Loucy (cell line): ENCODE measurements around the gene DBNDD1.

Experiments
- H2AFZ ChIP-seq: fragments of 200-600 bp; sonication (generic); 2 replicates; pipeline ENCODE4 v1.6.0; 2016; ENCODE audit warnings: antibody characterized with exemption, mild to moderate bottlenecking, low read length, moderate library complexity
- H3F3A ChIP-seq: fragments of 200-600 bp; 2 replicates; pipeline ENCODE4 v1.6.0; 2016; ENCODE audit warnings: antibody characterized with exemption, low read depth, mild to moderate bottlenecking
- H3K27me3 ChIP-seq: fragments of 200-600 bp; sonication (generic); 2 replicates; pipeline ENCODE4 v1.6.1; 2014; ENCODE audit warnings: low read length, mild to moderate bottlenecking; ENCODE audit not compliant: insufficient read depth, poor library complexity, severe bottlenecking
- H3K36me3 ChIP-seq: fragments of 200-600 bp; sonication (generic); 2 replicates; pipeline ENCODE4 v1.6.1; 2016; ENCODE audit warnings: low read length; ENCODE audit not compliant: insufficient read depth
- H3K4me1 ChIP-seq: fragments of 200-600 bp; sonication (generic); 2 replicates; pipeline ENCODE4 v1.5.1; 2014; ENCODE audit warnings: low read length, mild to moderate bottlenecking; ENCODE audit not compliant: insufficient read depth, poor library complexity, severe bottlenecking
- H3K4me2 ChIP-seq: fragments of 200-600 bp; sonication (generic); 2 replicates; pipeline ENCODE4 v1.6.0; 2014; ENCODE audit warnings: antibody characterized with exemption, low read length, low read depth, mild to moderate bottlenecking; ENCODE audit not compliant: poor library complexity, severe bottlenecking
- H3K4me3 ChIP-seq: fragments of 200-600 bp; sonication (generic); 2 replicates; pipeline ENCODE4 v1.5.1; 2014; ENCODE audit warnings: low read length, mild to moderate bottlenecking, mixed read lengths; ENCODE audit not compliant: poor library complexity, severe bottlenecking
- H3K79me2 ChIP-seq: fragments of 200-600 bp; sonication (generic); 2 replicates; pipeline ENCODE4 v1.6.1; 2014; ENCODE audit warnings: low read length; ENCODE audit not compliant: insufficient read depth
- H3K9ac ChIP-seq: fragments of 200-600 bp; sonication (generic); 2 replicates; pipeline ENCODE4 v1.6.0; 2014; ENCODE audit warnings: mild to moderate bottlenecking, low read depth, low read length, moderate library complexity; ENCODE audit not compliant: poor library complexity, severe bottlenecking
- H3K9me2 ChIP-seq: fragments of 200-600 bp; sonication (generic); replicated peaks from 2 replicates; pipeline ENCODE4 v1.6.1; 2016; ENCODE audit warnings: low read depth, low read length, mixed read lengths
- H3K9me3 ChIP-seq: fragments of 200-600 bp; sonication (generic); 2 replicates; pipeline ENCODE4 v1.6.1; 2014; ENCODE audit warnings: mild to moderate bottlenecking, antibody characterized with exemption, low read length, low read depth; ENCODE audit not compliant: insufficient read depth
- H4K20me1 ChIP-seq: fragments of 200-600 bp; sonication (generic); 2 replicates; pipeline ENCODE4 v1.6.0; 2014; ENCODE audit warnings: antibody characterized with exemption, low read length, mild to moderate bottlenecking; ENCODE audit not compliant: insufficient read depth, poor library complexity, severe bottlenecking
- CTCF ChIP-seq: fragments of 200-600 bp; sonication (generic); conservative IDR thresholded peaks from 2 replicates; pipeline ENCODE4 v1.5.1; 2014; ENCODE audit warnings: mild to moderate bottlenecking, antibody characterized with exemption, low read length
- EZH2phosphoT487 ChIP-seq: fragments of 200-600 bp; IDR thresholded peaks from 2 replicates; pipeline ENCODE4 v1.6.1; 2018; ENCODE audit warnings: antibody characterized with exemption, mild to moderate bottlenecking, moderate library complexity, borderline replicate concordance

DBNDD1 gene

GRCh38 chr16:90005956-90006663 lies 13.1 kb downstream of the DBNDD1 start:
- H4K20me1 ChIP-seq = no peaks in the 10 kb centered on the region
- no peak overlapping the region for H3K9ac ChIP-seq
- no peaks in the 10 kb centered on the region for H3K79me2 ChIP-seq
- H2AFZ ChIP-seq = no peak overlapping the region
- no peak overlapping the region for H3K4me3 ChIP-seq
- H3K4me1 ChIP-seq = peaks cover 22% of the 10 kb centered on the region
- H3K27me3 ChIP-seq = no peaks in the 10 kb centered on the region
- TF ChIP-seq EZH2phosphoT487 (no peak), CTCF (no peak)
- H3K4me2 ChIP-seq = no peak overlapping the region
- H3K36me3 ChIP-seq = no peaks in the 10 kb centered on the region
- H3F3A ChIP-seq = no peaks in the 10 kb centered on the region
- H3K9me3 ChIP-seq = no peaks in the 10 kb centered on the region
- H3K9me2 ChIP-seq = no peaks in the 10 kb centered on the region

DNA sequence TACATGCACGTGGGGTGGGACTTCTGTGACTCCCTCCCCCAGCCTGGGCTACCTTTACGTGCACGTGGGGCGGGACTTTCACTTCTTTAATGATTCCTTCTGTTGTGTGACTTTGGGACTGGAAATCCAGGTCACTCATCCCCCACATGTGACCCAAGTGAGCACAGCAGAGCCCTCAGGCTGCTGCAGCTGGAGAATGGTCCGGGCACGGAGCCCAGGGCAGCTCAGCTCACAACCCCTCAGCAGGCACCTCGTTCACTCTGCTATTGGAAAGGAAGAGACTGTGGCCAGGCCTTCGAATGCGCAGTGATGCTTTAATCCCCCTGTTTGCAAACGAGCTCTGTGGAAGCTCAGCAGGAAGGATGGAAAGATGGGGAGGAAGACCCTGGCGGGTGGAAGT lies 14.7 kb downstream of the DBNDD1 start:
- Histone ChIP-seq H3K9ac (no peak overlapping the region), H2AFZ (no peak overlapping the region), H3K36me3 (no peaks in the 10 kb centered on the region), H3K4me3 (no peak overlapping the region), H3K4me1 (peaks cover 11% of the 10 kb centered on the region), H3K4me2 (no peak overlapping the region), H3F3A (no peaks in the 10 kb centered on the region), H3K9me2 (no peaks in the 10 kb centered on the region), H3K9me3 (no peaks in the 10 kb centered on the region), H3K27me3 (no peaks in the 10 kb centered on the region), H4K20me1 (no peaks in the 10 kb centered on the region), H3K79me2 (no peaks in the 10 kb centered on the region)
- no peak for TF ChIP-seq EZH2phosphoT487
- no peak for TF ChIP-seq CTCF

DNA sequence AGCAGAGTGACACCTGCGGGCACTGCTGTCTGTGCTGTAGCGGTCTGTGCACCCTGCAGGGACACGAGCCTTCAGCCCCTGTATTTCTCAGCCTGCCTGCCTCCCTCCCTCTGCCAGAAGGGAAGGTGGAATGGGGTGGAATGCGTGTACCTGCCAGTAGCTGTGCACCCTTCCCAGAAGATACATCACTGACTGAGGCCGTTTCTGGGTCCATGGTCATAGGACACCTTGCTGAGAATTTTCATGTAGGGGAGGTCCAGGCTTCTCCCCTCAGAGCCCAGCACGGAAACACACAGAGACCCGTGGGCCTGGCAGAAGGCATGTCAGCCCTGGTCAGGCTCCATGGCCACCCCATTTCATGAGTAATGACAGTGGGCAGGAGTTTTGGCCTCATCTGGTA lies 16.5 kb downstream of the DBNDD1 start:
- no peak overlapping the region for H3K4me2 ChIP-seq
- no peaks in the 10 kb centered on the region for H3K27me3 ChIP-seq
- no peaks in the 10 kb centered on the region for H4K20me1 ChIP-seq
- no peak overlapping the region for H2AFZ ChIP-seq
- no peaks in the 10 kb centered on the region for H3K9me3 ChIP-seq
- H3K9ac ChIP-seq = no peak overlapping the region
- H3K79me2 ChIP-seq = no peaks in the 10 kb centered on the region
- H3K36me3 ChIP-seq = no peaks in the 10 kb centered on the region
- TF ChIP-seq EZH2phosphoT487 (no peak), CTCF (no peak)
- H3F3A ChIP-seq = no peaks in the 10 kb centered on the region
- H3K9me2 ChIP-seq = no peaks in the 10 kb centered on the region
- H3K4me1 ChIP-seq = peaks cover 3% of the 10 kb centered on the region
- H3K4me3 ChIP-seq = no peak overlapping the region
